ENCODE measurements around the gene CNTN2. TPM values are rescaled to one million over a fixed set of nuclear protein-coding genes. Genes with fewer than 3 reads are reported as not detected.
A peak's percentile ranks its signal among the peaks of the same experiment; 100 is the strongest.

CNTN2 gene
- total and polyA plus RNA-seq, 8 donors: 0.20 to 0.63 (median 0.37) TPM; not detected in 2

GRCh38 chr1:205048382-205048781, 5.4 kb downstream of the CNTN2 start:
- Histone ChIP-seq H3K36me3 (no peaks in the 10 kb centered on the region), H3K27me3 (peaks cover 22 to 61% of the 10 kb centered on the region in 2 donors), H3K4me3 (no peak overlapping the region), H3K4me1 (no peaks in the 10 kb centered on the region), H3K9me3 (no peaks in the 10 kb centered on the region), H3K27ac (no peak overlapping the region)
- ATAC-seq: no peak
- no peak for TF ChIP-seq CTCF (IDR thresholded peaks at IDR 0.05)
- intact Hi-C loops (cut with DNase I): no loop called here
- no peak for DNase-seq

- Histone ChIP-seq H3K9me3 (no peaks in the 10 kb centered on the region), H3K4me3 (no peak overlapping the region), H3K36me3 (no peaks in the 10 kb centered on the region), H3K27ac (no peak overlapping the region), H3K4me1 (no peaks in the 10 kb centered on the region), H3K27me3 (peaks cover 11 to 58% of the 10 kb centered on the region in 2 donors)
- ATAC-seq (no peak), DNase-seq (no peak)
- intact Hi-C loops (cut with DNase I): no loop called here
- no peak for TF ChIP-seq CTCF (IDR thresholded peaks at IDR 0.05)
These were observed 6.5 kb downstream of the CNTN2 start for GRCh38 chr1:205049479-205049878.

- DNase-seq (peak in 1 of 4 donors; percentile 43), ATAC-seq (no peak)
- Histone ChIP-seq H3K27me3 (peaks cover 0 to 27% of the 10 kb centered on the region in 2 donors), H3K4me3 (no peak overlapping the region), H3K9me3 (no peaks in the 10 kb centered on the region), H3K4me1 (no peaks in the 10 kb centered on the region), H3K27ac (no peak overlapping the region), H3K36me3 (no peaks in the 10 kb centered on the region)
- intact Hi-C loops (cut with DNase I): no loop called here
- TF ChIP-seq CTCF (IDR thresholded peaks at IDR 0.05): no peak
These were observed 9.7 kb downstream of the CNTN2 start for GRCh38 chr1:205052690-205053089.

DNA sequence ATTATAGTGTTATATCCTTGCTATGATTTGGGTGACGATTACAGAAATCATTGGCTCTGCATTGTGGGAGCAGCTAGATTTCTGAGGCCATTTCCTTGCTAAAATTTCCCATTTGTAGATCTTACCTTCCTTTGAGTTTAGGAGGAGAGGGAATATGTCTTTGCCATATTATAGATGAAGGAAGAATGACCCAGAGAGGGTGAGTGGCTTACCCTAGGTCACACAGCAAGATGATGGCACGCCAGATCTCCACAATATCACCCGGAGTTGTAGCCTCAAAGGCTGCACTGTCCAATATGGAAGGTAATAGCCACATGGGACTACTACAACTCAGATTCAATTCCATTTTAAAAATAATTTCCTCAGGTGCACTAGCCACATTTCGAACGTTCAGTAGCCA, 10.3 kb downstream of the CNTN2 start:
- Histone ChIP-seq H3K27ac (no peak overlapping the region), H3K4me3 (no peak overlapping the region), H3K9me3 (no peaks in the 10 kb centered on the region), H3K27me3 (peaks cover 0 to 20% of the 10 kb centered on the region in 2 donors), H3K4me1 (no peaks in the 10 kb centered on the region), H3K36me3 (no peaks in the 10 kb centered on the region)
- ATAC-seq (no peak), DNase-seq (no peak)
- no peak for TF ChIP-seq CTCF (IDR thresholded peaks at IDR 0.05)
- intact Hi-C loops (cut with DNase I): no loop called here

DNA sequence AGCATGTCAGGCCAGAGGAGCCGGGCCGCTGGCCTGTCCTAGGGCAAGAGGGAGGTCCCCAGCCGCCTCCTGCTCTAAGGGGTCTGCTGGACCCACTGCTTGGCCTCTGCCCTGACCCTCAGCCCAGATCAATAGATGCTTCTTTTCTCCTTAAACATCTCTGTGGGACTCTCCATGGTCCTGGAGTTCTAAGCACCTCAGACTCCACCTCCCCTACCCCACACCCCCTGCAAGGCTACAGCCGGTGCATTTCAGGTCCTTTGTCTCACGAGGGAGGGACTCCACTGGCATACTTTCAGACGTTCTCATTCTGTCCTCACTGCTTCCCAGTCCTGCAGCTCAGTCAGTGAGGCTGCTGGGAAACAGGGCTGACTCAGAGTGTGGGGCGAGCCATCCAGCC, 11.0 kb downstream of the CNTN2 start:
- no peak for ATAC-seq
- Histone ChIP-seq H3K9me3 (no peaks in the 10 kb centered on the region), H3K36me3 (no peaks in the 10 kb centered on the region), H3K27me3 (peaks cover 0 to 18% of the 10 kb centered on the region in 2 donors), H3K27ac (no peak overlapping the region), H3K4me3 (no peak overlapping the region), H3K4me1 (no peaks in the 10 kb centered on the region)
- intact Hi-C loops (cut with DNase I): no loop called here
- no peak for DNase-seq
- TF ChIP-seq CTCF (IDR thresholded peaks at IDR 0.05): no peak
